Hematopoietic multipotent progenitor cell treated with erythropoietin and hydrocortisone succinate and interleukin-3 and kit ligand, for 4 days (in vitro differentiated cells): Measurements from ENCODE around the gene ORM2.

Experiments used
- DNase-seq: peaks from one replicate; pipeline ENCODE4 v3.0.0-alpha.2; 2015

The ORM2 gene

GRCh38 chr9:114334490-114334889 lies 4.8 kb downstream of the ORM2 start:
- DNase-seq: no peak

GRCh38 chr9:114335745-114336144 lies 6.1 kb downstream of the ORM2 start:
- DNase-seq: no peak

- no peak for DNase-seq
Observed at GRCh38 chr9:114336157-114336556, 6.5 kb downstream of the ORM2 start.

- no peak for DNase-seq
Observed at GRCh38 chr9:114336699-114337395, 7.2 kb downstream of the ORM2 start.

GRCh38 chr9:114338187-114338586 lies 8.5 kb downstream of the ORM2 start:
- no peak for DNase-seq

GRCh38 chr9:114339130-114339908 lies 9.7 kb downstream of the ORM2 start:
- DNase-seq: peak; percentile 77

- no peak for DNase-seq
Observed at GRCh38 chr9:114341152-114341830, 11.6 kb downstream of the ORM2 start.

- no peak for DNase-seq
Observed at GRCh38 chr9:114341991-114342390, 12.3 kb downstream of the ORM2 start.

GRCh38 chr9:114342755-114343440 lies 13.2 kb downstream of the ORM2 start:
- DNase-seq: no peak

GRCh38 chr9:114343471-114344187 lies 14.0 kb downstream of the ORM2 start:
- no peak for DNase-seq

- no peak for DNase-seq
Observed at GRCh38 chr9:114344188-114344566, 14.5 kb downstream of the ORM2 start.

- no peak for DNase-seq
Observed at GRCh38 chr9:114344692-114345091, 15.0 kb downstream of the ORM2 start.

GRCh38 chr9:114345493-114346065 lies 15.9 kb downstream of the ORM2 start:
- DNase-seq: no peak

GRCh38 chr9:114346146-114346545 lies 16.5 kb downstream of the ORM2 start:
- DNase-seq: no peak

GRCh38 chr9:114347675-114348074 lies 18.0 kb downstream of the ORM2 start:
- no peak for DNase-seq

- DNase-seq: no peak
Observed at GRCh38 chr9:114348261-114348905, 18.7 kb downstream of the ORM2 start.

GRCh38 chr9:114348906-114349482 lies 19.3 kb downstream of the ORM2 start:
- peak; percentile 92 for DNase-seq

GRCh38 chr9:114349713-114350480 lies 20.2 kb downstream of the ORM2 start:
- no peak for DNase-seq

GRCh38 chr9:114350636-114351401 lies 21.1 kb downstream of the ORM2 start:
- DNase-seq: no peak

- DNase-seq: peak; percentile 52
Observed at GRCh38 chr9:114351932-114352331, 22.3 kb downstream of the ORM2 start.
